HG03095 (cell line): ENCODE data around the gene JOSD1.

Experiments used
- ATAC-seq: cut with Tn5 transposase; IDR thresholded peaks from one replicate; pipeline ENCODE4 v1.9.1; 2021; ENCODE audit warnings: moderate library complexity; ENCODE audit not compliant: unreplicated experiment

The JOSD1 gene

GRCh38 chr22:38733724-38734381 is 33.1 kb upstream of the JOSD1 start:
- no peak for ATAC-seq

GRCh38 chr22:38733329-38733723 is 32.6 kb upstream of the JOSD1 start:
- ATAC-seq: no peak

- no peak for ATAC-seq
Measured at GRCh38 chr22:38732251-38732815, 31.6 kb upstream of the JOSD1 start.

- no peak for ATAC-seq
Measured at GRCh38 chr22:38731703-38732161, 31.0 kb upstream of the JOSD1 start.

- no peak for ATAC-seq
Measured at GRCh38 chr22:38730411-38730871, 29.7 kb upstream of the JOSD1 start.

- no peak for ATAC-seq
Measured at GRCh38 chr22:38729946-38730345, 29.2 kb upstream of the JOSD1 start.

GRCh38 chr22:38728871-38729796 is 28.4 kb upstream of the JOSD1 start:
- ATAC-seq: no peak

- no peak for ATAC-seq
Measured at GRCh38 chr22:38727530-38728451, 27.0 kb upstream of the JOSD1 start.

- ATAC-seq: no peak
Measured at GRCh38 chr22:38727123-38727522, 26.4 kb upstream of the JOSD1 start.

GRCh38 chr22:38725900-38726655 is 25.3 kb upstream of the JOSD1 start:
- no peak for ATAC-seq

GRCh38 chr22:38724926-38725571 is 24.3 kb upstream of the JOSD1 start:
- ATAC-seq: no peak

GRCh38 chr22:38724176-38724575 is 23.4 kb upstream of the JOSD1 start:
- ATAC-seq: no peak

- no peak for ATAC-seq
Measured at GRCh38 chr22:38721551-38721950, 20.8 kb upstream of the JOSD1 start.

- ATAC-seq: no peak
Measured at GRCh38 chr22:38720350-38720749, 19.6 kb upstream of the JOSD1 start.

- ATAC-seq: no peak
Measured at GRCh38 chr22:38719196-38719595, 18.5 kb upstream of the JOSD1 start.

GRCh38 chr22:38718414-38718813 is 17.7 kb upstream of the JOSD1 start:
- no peak for ATAC-seq

- ATAC-seq: no peak
Measured at GRCh38 chr22:38717244-38717643, 16.5 kb upstream of the JOSD1 start.

- ATAC-seq: no peak
Measured at GRCh38 chr22:38716826-38717225, 16.1 kb upstream of the JOSD1 start.

- ATAC-seq: no peak
Measured at GRCh38 chr22:38716271-38716670, 15.5 kb upstream of the JOSD1 start.
